Esophagus muscularis mucosa (tissue), 4 donors: ENCODE measurements around the gene ERN1. TPM values are rescaled to one million over a fixed set of nuclear protein-coding genes. Genes with fewer than 3 reads are reported as not detected.

Experiments
- DNase-seq: peaks from one replicate; pipeline ENCODE4 v3.0.0-alpha.2; 2017; ENCODE audit errors: extremely low spot score
- H3K27ac ChIP-seq, 4 donors: fragments of 200-600 bp; sonication (generic); replicated peaks in 1 of 4; 1 replicate in 3 of 4; 2 replicates in 1 of 4; pipeline ENCODE4 v1.5.1; 2016 to 2019; ENCODE audit warnings: mild to moderate bottlenecking in 1 of 4
- H3K27me3 ChIP-seq, 4 donors: fragments of 200-600 bp; sonication (generic); one replicate each; pipeline versions ENCODE4 v1.5.1 to v1.6.0; 2016 to 2019
- H3K36me3 ChIP-seq, 4 donors: fragments of 200-600 bp; sonication (generic); one replicate each; pipeline ENCODE4 v1.5.1; 2016 to 2019
- H3K4me1 ChIP-seq, 4 donors: fragments of 200-600 bp; sonication (generic); one replicate each; pipeline ENCODE4 v1.5.1; 2016 to 2019
- H3K4me3 ChIP-seq, 4 donors: fragments of 200-600 bp; sonication (generic); 1 replicate in 2 of 4; 2 replicates in 2 of 4; pipeline ENCODE4 v1.5.1; 2016 to 2019; ENCODE audit warnings: mild to moderate bottlenecking in 4 of 4, moderate library complexity in 1 of 4
- H3K9me3 ChIP-seq, 4 donors: fragments of 200-600 bp; sonication (generic); 1 replicate in 3 of 4; 2 replicates in 1 of 4; pipeline ENCODE4 v1.5.1; 2016 to 2019
- EP300 ChIP-seq: sonication (generic); formaldehyde crosslinking; IDR thresholded peaks from one replicate; pipeline ENCODE4 v1.6.1; 2017; ENCODE audit warnings: antibody characterized with exemption
- POLR2A ChIP-seq: fragments of 450-650 bp; IDR thresholded peaks from one replicate; pipeline ENCODE4 v1.6.1; 2017; ENCODE audit warnings: antibody characterized with exemption, moderate library complexity, mild to moderate bottlenecking, low read depth
- POLR2AphosphoS5 ChIP-seq, 2 donors: sonication (generic); formaldehyde crosslinking; IDR thresholded peaks; one replicate each; pipeline ENCODE4 v1.6.1; 2017; ENCODE audit warnings: antibody characterized with exemption in 2 of 2
- WGBS: methylation state at CpG from one replicate; pipeline ENCODE4 v1.1.5; 2018; 5-methylcytosine and 5-hydroxymethylcytosine counted together
- intact Hi-C: fragments of 100-400 bp; cut with DNase I; formaldehyde crosslinking; loops from one replicate; pipeline ENCODE4 v1.15.1; 2023
- small RNA-seq, 3 donors: library from RNA; depleted of rRNA; stranded (forward); fragments of <200 nt; gene quantifications; one replicate each; pipeline ENCODE3, GENCODE V24; 2016
- total RNA-seq, 4 donors: library from RNA; depleted of rRNA; stranded (reverse); fragments of >200 nt; gene quantifications; one replicate each; pipeline versions ENCODE4 v1.1.0 to v1.2.1, GENCODE V29; 2016
- TF ChIP-seq, protein P1 (sequence below), 3 experiments: fragments of 200-600 bp in 2 of 3; fragments of 450-650 bp in 1 of 3; sonication (generic) in 2 of 3; IDR thresholded peaks; one replicate each; pipeline ENCODE4 v1.5.1; 2017 to 2019; ENCODE audit warnings: antibody characterized with exemption in 3 of 3, mild to moderate bottlenecking in 2 of 3, moderate library complexity in 1 of 3

ERN1 gene
- total RNA-seq, 4 donors from 2014 or later, result 6.2 to 11.2 (median 9.3) TPM

DNA sequence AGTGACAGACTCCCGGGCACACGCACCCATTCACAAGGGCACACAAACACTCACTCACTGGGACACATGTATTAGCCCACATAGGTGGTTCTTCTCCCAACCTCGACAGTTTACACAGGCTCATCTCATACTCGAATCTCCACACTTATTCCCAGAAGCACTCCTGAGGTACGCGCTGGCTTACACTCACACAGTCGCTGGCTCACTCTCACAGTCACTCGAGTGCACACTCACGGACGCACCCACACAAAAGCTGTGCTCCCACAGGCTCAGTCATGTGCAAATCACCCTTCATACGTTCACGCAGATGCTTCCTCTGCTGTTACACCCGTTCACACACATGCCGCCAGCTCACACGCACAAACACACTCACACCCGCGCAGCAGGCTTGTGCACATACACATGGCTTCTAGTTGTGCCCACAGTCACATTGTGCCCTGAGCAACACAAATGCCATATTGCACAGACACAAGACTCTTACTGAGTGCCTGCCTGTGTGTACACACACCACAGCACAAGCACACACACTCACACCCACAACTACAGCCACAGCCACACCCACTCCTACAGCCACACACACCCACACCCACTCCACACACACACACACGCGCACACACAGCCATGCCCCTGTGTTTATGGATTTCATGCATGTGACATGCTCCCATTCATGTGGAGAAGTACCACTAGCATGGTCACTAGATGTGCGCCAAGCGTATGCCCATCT lies 140.2 kb downstream of the ERN1 start:
- TF ChIP-seq POLR2A (no peak), POLR2AphosphoS5 (IDR thresholded peaks at IDR 0.05) (no peak), EP300 (no peak)
- TF ChIP-seq, protein P1, sequence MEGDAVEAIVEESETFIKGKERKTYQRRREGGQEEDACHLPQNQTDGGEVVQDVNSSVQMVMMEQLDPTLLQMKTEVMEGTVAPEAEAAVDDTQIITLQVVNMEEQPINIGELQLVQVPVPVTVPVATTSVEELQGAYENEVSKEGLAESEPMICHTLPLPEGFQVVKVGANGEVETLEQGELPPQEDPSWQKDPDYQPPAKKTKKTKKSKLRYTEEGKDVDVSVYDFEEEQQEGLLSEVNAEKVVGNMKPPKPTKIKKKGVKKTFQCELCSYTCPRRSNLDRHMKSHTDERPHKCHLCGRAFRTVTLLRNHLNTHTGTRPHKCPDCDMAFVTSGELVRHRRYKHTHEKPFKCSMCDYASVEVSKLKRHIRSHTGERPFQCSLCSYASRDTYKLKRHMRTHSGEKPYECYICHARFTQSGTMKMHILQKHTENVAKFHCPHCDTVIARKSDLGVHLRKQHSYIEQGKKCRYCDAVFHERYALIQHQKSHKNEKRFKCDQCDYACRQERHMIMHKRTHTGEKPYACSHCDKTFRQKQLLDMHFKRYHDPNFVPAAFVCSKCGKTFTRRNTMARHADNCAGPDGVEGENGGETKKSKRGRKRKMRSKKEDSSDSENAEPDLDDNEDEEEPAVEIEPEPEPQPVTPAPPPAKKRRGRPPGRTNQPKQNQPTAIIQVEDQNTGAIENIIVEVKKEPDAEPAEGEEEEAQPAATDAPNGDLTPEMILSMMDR (IDR thresholded peaks at IDR 0.05), result no peak
- 82% methylated on average over 21 of the region's 21 CpGs for WGBS
- peaks cover 25 to 43% (median 42%) of the 10 kb centered on the region in 4 donors for H3K4me1 ChIP-seq
- no peak overlapping the region for H3K4me3 ChIP-seq
- peaks cover 0 to 53% (median 0%) of the 10 kb centered on the region in 4 donors for H3K27me3 ChIP-seq
- H3K36me3 ChIP-seq, result no peaks in the 10 kb centered on the region
- no peak for DNase-seq
- intact Hi-C loops, result no loop called here
- H3K27ac ChIP-seq, result no peak overlapping the region
- H3K9me3 ChIP-seq, result no peaks in the 10 kb centered on the region

Small RNAs within 50 kb of the gene (small RNA-seq; reads per million reads assigned to genes)
- gene SNORD104, result 213,001 to 284,638 (median 257,992) reads per million in 3 donors

Other genes starting within 250 kb of the ERN1 start
- gene GH2, start 248.2 kb downstream of the ERN1 start, total RNA-seq, result not detected
- gene CSH1, start 233.6 kb downstream of the ERN1 start, total RNA-seq, result not detected
- gene CSHL1, start 218.9 kb downstream of the ERN1 start, total RNA-seq, result not detected
- gene GH1, start 211.3 kb downstream of the ERN1 start, total RNA-seq, result not detected
- gene CD79B, start 197.8 kb downstream of the ERN1 start, total RNA-seq, result 1 to 10 TPM; 2.1 to 6.1 (median 5.8) TPM
- gene SCN4A, start 157.2 kb downstream of the ERN1 start, total RNA-seq, result under 1 TPM; under 0.01 to 0.71 (median 0.20) TPM
- gene PRR29, start 131.8 kb downstream of the ERN1 start, total RNA-seq, result under 1 TPM in 3 of 4 donors, not detected in 1; 0.23 to 0.42 (median 0.39) TPM
- gene ICAM2, start 109.5 kb downstream of the ERN1 start, total RNA-seq, result 10 to 100 TPM; 22.4 to 75.1 (median 58.1) TPM
- gene TEX2, start 133.1 kb upstream of the ERN1 start, total RNA-seq, result 10 to 100 TPM; 32.6 to 58.7 (median 46.1) TPM